ENCODE data around the gene TIMELESS.
A peak's percentile ranks its signal among the peaks of the same experiment; 100 is the strongest.
"Not testable (repeated sequence)": the region's sequence is repeated elsewhere in the genome, so short reads cannot be mapped to it uniquely, and the experiment has no call there.

TIMELESS gene

DNA sequence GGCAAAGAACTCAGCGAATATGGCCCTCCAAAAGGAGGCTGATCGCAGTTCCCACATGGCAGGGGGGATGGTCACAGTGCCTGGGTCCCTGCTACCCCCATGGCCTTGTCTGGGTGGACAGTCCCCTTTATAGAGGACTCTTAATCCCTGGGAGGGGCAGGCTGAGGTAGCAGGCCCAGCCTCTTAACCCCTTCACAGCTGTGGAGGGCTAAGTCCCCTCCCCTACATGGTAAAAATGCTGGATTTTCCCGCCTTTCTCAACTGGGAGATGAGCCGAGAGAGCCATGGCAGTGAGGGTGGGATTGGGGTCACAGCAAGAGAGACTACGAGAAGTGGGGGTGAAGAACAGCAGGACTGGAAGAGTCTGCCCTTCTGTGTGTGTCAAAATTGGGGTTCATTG lies 5.3 kb upstream of the TIMELESS start, which contains the start of gene MIP:
Gene MIP, minus strand, starts transcription at position 101 of the 400 bp plus-strand sequence. Its CDS starts 44 bp downstream, at position 57.
- peaks cover 6% of the 10 kb centered on the region for H3K4me1 ChIP-seq (ENCODE audit: control insufficient read depth, insufficient read depth, low read length)
- H3K9me3 ChIP-seq (ENCODE audit: control insufficient read depth, low read length), result no peaks in the 10 kb centered on the region
- no peaks in the 10 kb centered on the region for H3K36me3 ChIP-seq (ENCODE audit: control insufficient read depth, insufficient read depth, low read length)
- no peak within 1 kb of the TSS for H3K9ac ChIP-seq (ENCODE audit: low read length)
- peaks cover 18% of the 10 kb centered on the region for H3K27me3 ChIP-seq (ENCODE audit: control insufficient read depth, insufficient read depth, low read length)
- no peak within 1 kb of the TSS for H3K4me3 ChIP-seq (ENCODE audit: low read length)

DNA sequence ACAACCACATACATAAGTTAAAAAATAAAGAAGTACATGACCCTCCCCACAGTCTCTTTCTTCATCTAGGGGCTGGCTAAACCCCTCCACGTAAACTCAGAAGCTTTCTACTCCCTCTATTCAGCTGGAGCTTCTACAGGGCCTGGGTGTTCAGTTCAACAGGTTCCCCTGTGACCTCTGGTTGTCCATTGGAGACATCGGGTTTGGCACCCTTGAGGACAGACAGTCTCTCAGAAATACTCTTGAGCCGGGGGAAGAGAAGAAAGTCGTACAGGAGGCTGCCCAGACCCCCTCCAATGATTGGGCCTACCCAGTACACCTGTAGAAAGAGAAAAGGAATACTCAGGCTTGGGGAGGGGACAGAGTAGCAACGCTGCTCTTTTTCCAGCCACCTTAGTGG lies 1.9 kb upstream of the TIMELESS start:
- H3K9me3 ChIP-seq (ENCODE audit: control insufficient read depth, low read length), result no peaks in the 10 kb centered on the region
- H3K9ac ChIP-seq (ENCODE audit: low read length), result no peak overlapping the region
- H3K36me3 ChIP-seq (ENCODE audit: control insufficient read depth, insufficient read depth, low read length), result no peaks in the 10 kb centered on the region
- H3K27me3 ChIP-seq (ENCODE audit: control insufficient read depth, insufficient read depth, low read length), result peaks cover 18% of the 10 kb centered on the region
- H3K4me3 ChIP-seq (ENCODE audit: low read length), result no peak overlapping the region
- no peaks in the 10 kb centered on the region for H3K4me1 ChIP-seq (ENCODE audit: control insufficient read depth, insufficient read depth, low read length)

DNA sequence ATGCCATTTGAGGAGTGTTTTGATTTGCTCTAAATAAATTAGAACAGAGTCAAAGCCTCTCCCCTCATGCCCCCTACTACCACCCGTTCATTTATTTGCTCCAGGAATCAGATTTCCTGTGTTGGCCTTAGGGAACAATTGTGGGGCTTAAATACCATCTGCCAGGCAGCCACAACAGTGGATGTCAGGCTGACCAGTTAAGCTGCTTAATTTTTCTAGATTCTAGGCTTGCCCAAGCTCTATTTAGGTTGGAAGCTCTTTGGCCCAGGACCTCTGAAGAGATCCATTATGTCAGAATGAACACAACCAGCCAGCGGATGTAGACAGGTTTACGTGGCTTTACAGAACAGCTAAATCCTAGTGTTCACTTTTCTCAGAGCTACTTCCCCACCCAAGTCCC lies 1.0 kb upstream of the TIMELESS start:
- no peaks in the 10 kb centered on the region for H3K36me3 ChIP-seq (ENCODE audit: control insufficient read depth, insufficient read depth, low read length)
- no peaks in the 10 kb centered on the region for H3K4me1 ChIP-seq (ENCODE audit: control insufficient read depth, insufficient read depth, low read length)
- H3K27me3 ChIP-seq (ENCODE audit: control insufficient read depth, insufficient read depth, low read length), result peaks cover 13% of the 10 kb centered on the region
- no peak overlapping the region for H3K9ac ChIP-seq (ENCODE audit: low read length)
- no peaks in the 10 kb centered on the region for H3K9me3 ChIP-seq (ENCODE audit: control insufficient read depth, low read length)
- H3K4me3 ChIP-seq (ENCODE audit: low read length), result no peak overlapping the region

DNA sequence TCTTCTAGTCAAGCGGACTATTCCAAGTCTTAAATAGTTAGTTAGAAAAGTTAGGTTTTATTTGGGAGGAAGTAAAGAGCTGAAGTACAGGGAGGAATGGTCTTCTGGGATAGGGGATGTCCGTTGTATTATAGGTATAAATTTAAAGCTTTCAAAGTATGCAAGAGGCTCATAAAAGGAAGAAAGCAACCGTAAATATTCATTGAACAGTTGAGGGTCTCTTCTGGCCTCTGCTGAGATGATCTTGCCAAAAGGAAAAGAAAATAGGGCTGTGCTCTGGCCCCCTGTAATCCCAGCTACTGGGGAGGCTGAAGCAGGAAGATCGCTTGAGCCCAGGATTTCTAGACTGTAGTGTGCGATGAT lies 377 bp upstream of the TIMELESS start:
- H3K4me1 ChIP-seq (ENCODE audit: control insufficient read depth, insufficient read depth, low read length), result no peaks in the 10 kb centered on the region
- H3K9me3 ChIP-seq (ENCODE audit: control insufficient read depth, low read length), result no peaks in the 10 kb centered on the region
- peaks cover 6% of the 10 kb centered on the region for H3K27me3 ChIP-seq (ENCODE audit: control insufficient read depth, insufficient read depth, low read length)
- H3K4me3 ChIP-seq (ENCODE audit: low read length), result peak overlapping the region; percentile 93
- H3K36me3 ChIP-seq (ENCODE audit: control insufficient read depth, insufficient read depth, low read length), result no peaks in the 10 kb centered on the region
- H3K9ac ChIP-seq (ENCODE audit: low read length), result peak overlapping the region; percentile 91

GRCh38 chr12:56443208-56443607 lies 6.0 kb downstream of the TIMELESS start:
- H3K9me3 ChIP-seq (ENCODE audit: control insufficient read depth, low read length); H3K4me1 ChIP-seq (ENCODE audit: control insufficient read depth, insufficient read depth, low read length); H3K27me3 ChIP-seq (ENCODE audit: control insufficient read depth, insufficient read depth, low read length); H3K4me3 ChIP-seq (ENCODE audit: low read length); H3K36me3 ChIP-seq (ENCODE audit: control insufficient read depth, insufficient read depth, low read length); H3K9ac ChIP-seq (ENCODE audit: low read length): not testable (repeated sequence)

DNA sequence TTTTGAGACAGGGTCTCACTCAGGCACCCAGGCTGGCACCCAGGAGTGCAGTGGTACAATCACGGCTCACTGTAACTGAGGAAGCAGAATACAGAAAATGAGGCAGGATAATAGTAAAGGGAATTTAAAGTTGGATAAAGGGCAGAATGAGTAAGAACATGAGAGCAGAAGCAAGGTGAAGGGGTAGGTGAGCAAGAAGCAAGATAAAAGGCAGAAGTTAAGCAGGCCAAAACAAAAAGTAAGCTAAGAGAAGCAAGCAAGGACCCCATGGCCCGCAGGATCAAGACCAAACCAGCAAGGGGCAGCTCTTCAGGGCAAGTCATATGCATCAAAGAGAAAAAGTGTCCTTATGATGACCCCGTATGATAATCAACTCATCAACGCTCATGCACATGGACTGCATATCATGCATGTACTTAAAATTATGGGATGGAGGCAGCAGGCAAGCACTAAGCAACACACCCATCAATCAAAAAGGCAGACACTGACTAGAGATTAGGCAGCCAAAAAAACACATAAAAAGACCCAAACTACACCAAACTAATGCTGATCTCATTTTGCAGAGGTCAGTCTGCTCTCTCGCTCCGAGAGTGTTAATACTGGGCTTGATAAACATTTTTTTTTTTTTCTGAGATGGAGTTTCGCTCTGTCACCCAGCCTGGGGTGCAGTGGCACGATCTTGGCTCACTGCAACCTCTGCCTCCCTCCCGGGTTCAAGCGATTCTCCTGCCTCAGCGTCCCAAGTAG lies 11.6 kb downstream of the TIMELESS start:
- Histone ChIP-seq H3K9ac (ENCODE audit: low read length) (no peak overlapping the region), H3K4me3 (ENCODE audit: low read length) (no peak overlapping the region), H3K27me3 (ENCODE audit: control insufficient read depth, insufficient read depth, low read length) (no peaks in the 10 kb centered on the region), H3K9me3 (ENCODE audit: control insufficient read depth, low read length) (no peaks in the 10 kb centered on the region), H3K4me1 (ENCODE audit: control insufficient read depth, insufficient read depth, low read length) (no peaks in the 10 kb centered on the region), H3K36me3 (ENCODE audit: control insufficient read depth, insufficient read depth, low read length) (no peaks in the 10 kb centered on the region)

- Histone ChIP-seq H3K27me3 (ENCODE audit: control insufficient read depth, insufficient read depth, low read length) (no peaks in the 10 kb centered on the region), H3K9ac (ENCODE audit: low read length) (no peak overlapping the region), H3K9me3 (ENCODE audit: control insufficient read depth, low read length) (no peaks in the 10 kb centered on the region), H3K36me3 (ENCODE audit: control insufficient read depth, insufficient read depth, low read length) (no peaks in the 10 kb centered on the region), H3K4me1 (ENCODE audit: control insufficient read depth, insufficient read depth, low read length) (no peaks in the 10 kb centered on the region), H3K4me3 (ENCODE audit: low read length) (no peak overlapping the region)
Measured at GRCh38 chr12:56434828-56435227, 14.4 kb downstream of the TIMELESS start.

- no peaks in the 10 kb centered on the region for H3K4me1 ChIP-seq (ENCODE audit: control insufficient read depth, insufficient read depth, low read length)
- H3K9ac ChIP-seq (ENCODE audit: low read length), result no peak overlapping the region
- no peaks in the 10 kb centered on the region for H3K27me3 ChIP-seq (ENCODE audit: control insufficient read depth, insufficient read depth, low read length)
- H3K4me3 ChIP-seq (ENCODE audit: low read length), result no peak overlapping the region
- no peaks in the 10 kb centered on the region for H3K9me3 ChIP-seq (ENCODE audit: control insufficient read depth, low read length)
- H3K36me3 ChIP-seq (ENCODE audit: control insufficient read depth, insufficient read depth, low read length), result no peaks in the 10 kb centered on the region
Measured at GRCh38 chr12:56431850-56432249, 17.4 kb downstream of the TIMELESS start.

GRCh38 chr12:56431288-56431687 lies 17.9 kb downstream of the TIMELESS start:
- no peaks in the 10 kb centered on the region for H3K27me3 ChIP-seq (ENCODE audit: control insufficient read depth, insufficient read depth, low read length)
- no peaks in the 10 kb centered on the region for H3K9me3 ChIP-seq (ENCODE audit: control insufficient read depth, low read length)
- no peak overlapping the region for H3K9ac ChIP-seq (ENCODE audit: low read length)
- no peaks in the 10 kb centered on the region for H3K36me3 ChIP-seq (ENCODE audit: control insufficient read depth, insufficient read depth, low read length)
- no peak overlapping the region for H3K4me3 ChIP-seq (ENCODE audit: low read length)
- H3K4me1 ChIP-seq (ENCODE audit: control insufficient read depth, insufficient read depth, low read length), result no peaks in the 10 kb centered on the region

- no peaks in the 10 kb centered on the region for H3K27me3 ChIP-seq (ENCODE audit: control insufficient read depth, insufficient read depth, low read length)
- H3K4me1 ChIP-seq (ENCODE audit: control insufficient read depth, insufficient read depth, low read length), result no peaks in the 10 kb centered on the region
- H3K36me3 ChIP-seq (ENCODE audit: control insufficient read depth, insufficient read depth, low read length), result no peaks in the 10 kb centered on the region
- no peaks in the 10 kb centered on the region for H3K9me3 ChIP-seq (ENCODE audit: control insufficient read depth, low read length)
- H3K4me3 ChIP-seq (ENCODE audit: low read length), result no peak overlapping the region
- no peak overlapping the region for H3K9ac ChIP-seq (ENCODE audit: low read length)
Measured at GRCh38 chr12:56425940-56426438, 23.2 kb downstream of the TIMELESS start.

DNA sequence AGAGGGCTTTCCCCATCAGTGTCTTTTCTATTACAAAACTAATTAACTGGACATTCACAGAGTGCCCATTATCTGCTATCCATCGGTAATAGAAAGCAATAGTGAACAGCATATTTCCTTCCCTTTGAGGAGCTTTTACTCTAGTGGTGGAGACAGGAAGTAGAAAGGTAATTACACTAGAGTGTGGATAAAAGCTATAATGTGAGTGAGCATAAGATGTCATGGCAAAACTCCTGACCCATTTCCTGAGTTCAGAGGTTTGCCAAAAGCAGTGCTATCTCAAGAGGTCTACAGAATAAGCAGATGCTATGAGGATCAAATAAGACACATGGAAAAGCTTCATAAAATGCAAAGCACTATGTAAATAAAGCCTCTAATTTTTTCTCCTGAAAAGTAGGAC lies 24.0 kb downstream of the TIMELESS start:
- Histone ChIP-seq H3K9me3 (ENCODE audit: control insufficient read depth, low read length) (no peaks in the 10 kb centered on the region), H3K4me1 (ENCODE audit: control insufficient read depth, insufficient read depth, low read length) (no peaks in the 10 kb centered on the region), H3K36me3 (ENCODE audit: control insufficient read depth, insufficient read depth, low read length) (no peaks in the 10 kb centered on the region), H3K4me3 (ENCODE audit: low read length) (no peak overlapping the region), H3K9ac (ENCODE audit: low read length) (no peak overlapping the region), H3K27me3 (ENCODE audit: control insufficient read depth, insufficient read depth, low read length) (no peaks in the 10 kb centered on the region)

DNA sequence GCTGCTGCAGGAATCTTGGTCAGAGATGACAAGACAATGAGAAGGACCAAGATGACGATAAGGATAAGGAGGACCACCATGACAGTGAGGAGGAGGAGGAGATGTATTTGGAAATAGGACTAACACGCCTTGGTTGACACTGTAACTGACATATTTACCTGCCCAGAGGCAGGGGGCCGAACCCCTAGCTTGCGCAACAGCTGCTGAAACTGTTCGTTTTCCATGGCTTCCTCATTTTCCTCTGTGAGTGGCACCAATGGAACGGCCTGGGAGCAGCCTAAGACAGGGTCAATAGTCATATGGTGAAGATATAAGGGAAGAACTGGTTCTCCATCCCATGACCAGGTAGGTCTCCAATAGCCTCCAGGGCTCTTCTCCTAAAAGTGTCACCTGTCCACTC lies 28.8 kb downstream of the TIMELESS start:
- H3K27me3 ChIP-seq (ENCODE audit: control insufficient read depth, insufficient read depth, low read length), result no peaks in the 10 kb centered on the region
- no peak overlapping the region for H3K4me3 ChIP-seq (ENCODE audit: low read length)
- no peaks in the 10 kb centered on the region for H3K4me1 ChIP-seq (ENCODE audit: control insufficient read depth, insufficient read depth, low read length)
- no peaks in the 10 kb centered on the region for H3K9me3 ChIP-seq (ENCODE audit: control insufficient read depth, low read length)
- no peak overlapping the region for H3K9ac ChIP-seq (ENCODE audit: low read length)
- no peaks in the 10 kb centered on the region for H3K36me3 ChIP-seq (ENCODE audit: control insufficient read depth, insufficient read depth, low read length)

DNA sequence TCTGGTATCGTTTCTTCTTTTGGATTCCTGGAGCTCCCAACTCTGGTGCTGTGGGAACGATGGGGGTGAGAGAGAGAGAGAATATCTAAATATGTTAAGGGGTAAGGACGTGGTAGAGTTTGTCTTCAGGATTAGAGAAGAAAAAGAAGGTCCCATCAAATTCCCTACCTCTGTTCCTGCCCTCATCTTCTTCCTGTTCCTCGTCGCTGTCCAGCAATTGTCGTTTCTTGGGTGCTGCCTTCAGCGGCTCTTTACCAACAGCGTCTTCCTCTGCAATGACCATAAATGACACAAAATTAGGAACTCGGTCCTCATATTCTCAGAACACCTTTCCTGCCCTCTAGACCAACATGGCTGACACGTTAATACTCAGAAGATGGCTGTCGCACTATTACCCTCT lies 31.5 kb downstream of the TIMELESS start:
- Histone ChIP-seq H3K36me3 (ENCODE audit: control insufficient read depth, insufficient read depth, low read length) (no peaks in the 10 kb centered on the region), H3K4me1 (ENCODE audit: control insufficient read depth, insufficient read depth, low read length) (peaks cover 3% of the 10 kb centered on the region), H3K9ac (ENCODE audit: low read length) (no peak overlapping the region), H3K4me3 (ENCODE audit: low read length) (no peak overlapping the region), H3K9me3 (ENCODE audit: control insufficient read depth, low read length) (no peaks in the 10 kb centered on the region), H3K27me3 (ENCODE audit: control insufficient read depth, insufficient read depth, low read length) (no peaks in the 10 kb centered on the region)
